Central memory CD8-positive, alpha-beta T cell (primary cell): ENCODE data around the gene CNGA4.
A peak's percentile ranks its signal among the peaks of the same experiment; 100 is the strongest.

ENCODE experiments used
- ATAC-seq: fragments of 150-1000 bp; cut with Tn5 transposase; replicated peaks from 2 replicates; pipeline ENCODE4 v1.10.0; 2022; ENCODE audit warnings: mild to moderate bottlenecking, moderate FRiP score, moderate number of reproducible peaks; ENCODE audit not compliant: poor library complexity, severe bottlenecking; ENCODE audit errors: extremely low read depth
- DNase-seq, 2 donors: peaks; one replicate each; pipeline ENCODE4 v3.0.0; 2021; ENCODE audit warnings: low spot score in 2 of 2
- H3K27ac Mint-ChIP-seq: one replicate; pipeline ENCODE4 v1.8.0; 2022; ENCODE audit warnings: low read depth, mild to moderate bottlenecking, moderate library complexity, mixed read lengths
- H3K27me3 Mint-ChIP-seq: one replicate; pipeline ENCODE4 v1.8.0; 2022; ENCODE audit warnings: mixed read lengths
- H3K36me3 Mint-ChIP-seq: one replicate; pipeline ENCODE4 v1.8.0; 2022; ENCODE audit warnings: mild to moderate bottlenecking, moderate library complexity, mixed read lengths; ENCODE audit not compliant: insufficient read depth
- H3K4me1 Mint-ChIP-seq: one replicate; pipeline ENCODE4 v1.8.0; 2022; ENCODE audit warnings: mixed read lengths
- H3K4me3 Mint-ChIP-seq: one replicate; pipeline ENCODE4 v1.8.0; 2022; ENCODE audit warnings: mild to moderate bottlenecking, moderate library complexity, mixed read lengths
- H3K9me3 Mint-ChIP-seq: one replicate; pipeline ENCODE4 v1.8.0; 2022; ENCODE audit warnings: mixed read lengths

CNGA4 gene

GRCh38 chr11:6238902-6239301 is at the start of gene CNGA4:
Gene CNGA4 (plus strand): TSS chr11:6239089. CDS start chr11:6239207, 118 bp downstream.
- H3K27me3 Mint-ChIP-seq: peaks cover 24% of the 10 kb centered on the region
- ATAC-seq (no peak), DNase-seq (no peak)
- no peak within 1 kb of the TSS for H3K4me3 Mint-ChIP-seq
- no peaks in the 10 kb centered on the region for H3K9me3 Mint-ChIP-seq
- H3K36me3 Mint-ChIP-seq: peaks cover 9% of the 10 kb centered on the region
- peaks cover 17% of the 10 kb centered on the region for H3K4me1 Mint-ChIP-seq
- H3K27ac Mint-ChIP-seq: no peak within 1 kb of the TSS

GRCh38 chr11:6191742-6192141 is 47.1 kb upstream of the CNGA4 start:
- Mint-ChIP-seq H3K4me3 (no peak overlapping the region), H3K9me3 (no peaks in the 10 kb centered on the region), H3K27ac (no peak overlapping the region), H3K36me3 (peaks cover 2% of the 10 kb centered on the region), H3K4me1 (peaks cover 9% of the 10 kb centered on the region), H3K27me3 (no peaks in the 10 kb centered on the region)
- no peak for ATAC-seq
- DNase-seq: no peak

- peaks cover 2% of the 10 kb centered on the region for H3K36me3 Mint-ChIP-seq
- H3K9me3 Mint-ChIP-seq: no peaks in the 10 kb centered on the region
- no peak overlapping the region for H3K4me3 Mint-ChIP-seq
- DNase-seq: no peak
- H3K27me3 Mint-ChIP-seq: no peaks in the 10 kb centered on the region
- H3K4me1 Mint-ChIP-seq: peaks cover 20% of the 10 kb centered on the region
- no peak for ATAC-seq
- H3K27ac Mint-ChIP-seq: no peak overlapping the region
Measured at GRCh38 chr11:6194065-6194581, 44.8 kb upstream of the CNGA4 start.

GRCh38 chr11:6196396-6196795 is 42.5 kb upstream of the CNGA4 start:
- Mint-ChIP-seq H3K4me3 (peak overlapping the region; percentile 8), H3K4me1 (peaks cover 36% of the 10 kb centered on the region), H3K27me3 (no peaks in the 10 kb centered on the region), H3K27ac (peak overlapping the region; percentile 67), H3K9me3 (peaks cover 4% of the 10 kb centered on the region), H3K36me3 (peaks cover 8% of the 10 kb centered on the region)
- DNase-seq (no peak), ATAC-seq (peak; percentile 68)

- ATAC-seq (no peak), DNase-seq (no peak)
- H3K36me3 Mint-ChIP-seq: peaks cover 6% of the 10 kb centered on the region
- H3K9me3 Mint-ChIP-seq: peaks cover 4% of the 10 kb centered on the region
- H3K27me3 Mint-ChIP-seq: no peaks in the 10 kb centered on the region
- H3K4me3 Mint-ChIP-seq: no peak overlapping the region
- H3K27ac Mint-ChIP-seq: no peak overlapping the region
- peaks cover 47% of the 10 kb centered on the region for H3K4me1 Mint-ChIP-seq
Measured at GRCh38 chr11:6197466-6198200, 41.3 kb upstream of the CNGA4 start.

- peaks cover 64% of the 10 kb centered on the region for H3K4me1 Mint-ChIP-seq
- ATAC-seq: no peak
- H3K4me3 Mint-ChIP-seq: no peak within 1 kb of the TSS
- peak within 1 kb of the TSS; percentile 86 for H3K27ac Mint-ChIP-seq
- H3K36me3 Mint-ChIP-seq: peaks cover 8% of the 10 kb centered on the region
- H3K27me3 Mint-ChIP-seq: no peaks in the 10 kb centered on the region
- DNase-seq: no peak
- H3K9me3 Mint-ChIP-seq: peaks cover 4% of the 10 kb centered on the region
Measured at GRCh38 chr11:6199174-6199810, 39.6 kb upstream of the CNGA4 start, which contains the start of gene OR52W1. Gene OR52W1 (plus strand): TSS chr11:6199224. CDS start chr11:6199224, 0 bp downstream.

- no peaks in the 10 kb centered on the region for H3K27me3 Mint-ChIP-seq
- peaks cover 8% of the 10 kb centered on the region for H3K36me3 Mint-ChIP-seq
- no peak for DNase-seq
- peaks cover 77% of the 10 kb centered on the region for H3K4me1 Mint-ChIP-seq
- peak; percentile 64 for ATAC-seq
- peak overlapping the region; percentile 86 for H3K27ac Mint-ChIP-seq
- peak overlapping the region; percentile 42 for H3K4me3 Mint-ChIP-seq
- peaks cover 4% of the 10 kb centered on the region for H3K9me3 Mint-ChIP-seq
Measured at GRCh38 chr11:6200975-6201374, 37.9 kb upstream of the CNGA4 start.

- ATAC-seq (peak; percentile 66), DNase-seq (no peak)
- peaks cover 10% of the 10 kb centered on the region for H3K36me3 Mint-ChIP-seq
- H3K27ac Mint-ChIP-seq: peak overlapping the region; percentile 86
- H3K4me1 Mint-ChIP-seq: peaks cover 72% of the 10 kb centered on the region
- H3K27me3 Mint-ChIP-seq: no peaks in the 10 kb centered on the region
- H3K9me3 Mint-ChIP-seq: peaks cover 4% of the 10 kb centered on the region
- H3K4me3 Mint-ChIP-seq: peak overlapping the region; percentile 42
Measured at GRCh38 chr11:6201481-6201880, 37.4 kb upstream of the CNGA4 start.

- H3K4me3 Mint-ChIP-seq: no peak overlapping the region
- H3K9me3 Mint-ChIP-seq: peaks cover 4% of the 10 kb centered on the region
- H3K27ac Mint-ChIP-seq: peak overlapping the region; percentile 86
- no peak for ATAC-seq
- no peak for DNase-seq
- peaks cover 69% of the 10 kb centered on the region for H3K4me1 Mint-ChIP-seq
- H3K27me3 Mint-ChIP-seq: no peaks in the 10 kb centered on the region
- H3K36me3 Mint-ChIP-seq: peaks cover 10% of the 10 kb centered on the region
Measured at GRCh38 chr11:6202041-6202440, 36.8 kb upstream of the CNGA4 start.

- peaks cover 4% of the 10 kb centered on the region for H3K9me3 Mint-ChIP-seq
- H3K36me3 Mint-ChIP-seq: peaks cover 10% of the 10 kb centered on the region
- ATAC-seq: peak; percentile 48
- no peaks in the 10 kb centered on the region for H3K27me3 Mint-ChIP-seq
- DNase-seq: no peak
- peak overlapping the region; percentile 74 for H3K27ac Mint-ChIP-seq
- H3K4me1 Mint-ChIP-seq: peaks cover 65% of the 10 kb centered on the region
- peak overlapping the region; percentile 49 for H3K4me3 Mint-ChIP-seq
Measured at GRCh38 chr11:6203327-6203726, 35.6 kb upstream of the CNGA4 start.

- H3K27me3 Mint-ChIP-seq: no peaks in the 10 kb centered on the region
- no peak for ATAC-seq
- peaks cover 59% of the 10 kb centered on the region for H3K4me1 Mint-ChIP-seq
- no peak overlapping the region for H3K4me3 Mint-ChIP-seq
- H3K36me3 Mint-ChIP-seq: peaks cover 10% of the 10 kb centered on the region
- DNase-seq: no peak
- H3K9me3 Mint-ChIP-seq: peaks cover 4% of the 10 kb centered on the region
- H3K27ac Mint-ChIP-seq: no peak overlapping the region
Measured at GRCh38 chr11:6204706-6205105, 34.2 kb upstream of the CNGA4 start.

GRCh38 chr11:6205366-6205765 is 33.5 kb upstream of the CNGA4 start, which contains the start of gene C11orf42:
Gene C11orf42 (plus strand): TSS chr11:6205557. CDS start chr11:6205616, 59 bp downstream.
- H3K4me1 Mint-ChIP-seq: peaks cover 53% of the 10 kb centered on the region
- H3K27me3 Mint-ChIP-seq: no peaks in the 10 kb centered on the region
- H3K9me3 Mint-ChIP-seq: peaks cover 4% of the 10 kb centered on the region
- no peak for DNase-seq
- H3K27ac Mint-ChIP-seq: no peak within 1 kb of the TSS
- H3K4me3 Mint-ChIP-seq: no peak within 1 kb of the TSS
- H3K36me3 Mint-ChIP-seq: peaks cover 11% of the 10 kb centered on the region
- ATAC-seq: no peak
